GM21737 (cell line): ENCODE measurements around the gene GCSAML.

Source experiments
- ATAC-seq: cut with Tn5 transposase; IDR thresholded peaks from one replicate; pipeline ENCODE4 v1.9.1; 2021; ENCODE audit warnings: mild to moderate bottlenecking, moderate library complexity; ENCODE audit not compliant: unreplicated experiment

The GCSAML gene

DNA sequence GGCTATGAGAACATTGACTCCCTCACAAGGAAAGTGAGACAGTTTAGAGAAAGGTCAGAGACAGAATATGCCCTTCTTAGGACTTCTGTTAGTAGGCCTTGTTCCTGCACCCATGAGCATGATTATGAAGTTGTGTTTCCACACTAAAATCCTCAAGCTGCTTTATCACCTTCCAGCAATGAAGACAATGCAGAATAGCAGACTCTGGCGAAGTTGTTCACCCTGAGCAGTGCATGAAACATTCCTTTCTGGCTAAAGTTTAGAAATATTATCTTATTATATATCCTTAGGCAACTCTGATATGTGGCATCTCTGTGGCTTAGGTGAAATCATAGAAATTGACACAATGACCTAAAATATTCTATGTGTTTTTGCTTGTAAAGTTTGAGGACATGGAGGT is 25.3 kb downstream of the GCSAML start:
- no peak for ATAC-seq

DNA sequence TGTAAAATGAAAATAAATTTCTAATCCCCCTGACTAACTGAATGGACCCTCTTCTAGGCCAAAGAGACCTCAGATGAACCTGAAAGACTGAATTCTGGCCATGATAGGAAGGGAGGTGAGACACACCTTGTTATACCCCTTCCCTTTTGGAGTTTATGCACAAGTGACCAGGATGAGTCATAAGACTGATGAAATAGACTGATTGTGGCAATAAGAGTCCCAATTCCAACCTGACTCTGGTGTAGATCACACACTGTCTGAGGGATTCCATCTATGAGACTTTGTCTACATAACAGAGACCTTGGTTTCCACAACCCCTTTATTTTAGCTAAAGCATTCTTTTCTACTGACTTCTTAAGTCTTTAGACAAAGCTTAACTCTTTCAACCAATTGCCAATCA is 25.7 kb downstream of the GCSAML start:
- no peak for ATAC-seq

DNA sequence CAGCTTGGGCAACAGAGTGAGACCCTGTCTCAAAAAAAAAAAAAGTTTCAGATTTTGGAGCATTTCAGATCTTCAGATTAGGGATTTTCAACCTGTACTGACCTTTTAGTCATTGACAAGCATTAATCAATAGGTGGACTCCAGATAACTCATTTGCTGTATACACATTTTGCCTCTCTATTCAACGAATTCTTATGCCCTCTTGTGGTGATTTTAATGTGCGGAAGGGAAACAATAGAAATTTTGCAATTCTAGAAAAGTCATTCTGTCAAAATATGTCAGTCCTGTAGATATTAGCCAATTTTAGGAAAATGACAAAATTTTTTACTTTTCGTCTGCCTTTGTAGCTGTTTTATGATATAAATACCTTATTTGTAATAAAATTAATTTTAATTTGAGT is 27.6 kb downstream of the GCSAML start:
- ATAC-seq: no peak

DNA sequence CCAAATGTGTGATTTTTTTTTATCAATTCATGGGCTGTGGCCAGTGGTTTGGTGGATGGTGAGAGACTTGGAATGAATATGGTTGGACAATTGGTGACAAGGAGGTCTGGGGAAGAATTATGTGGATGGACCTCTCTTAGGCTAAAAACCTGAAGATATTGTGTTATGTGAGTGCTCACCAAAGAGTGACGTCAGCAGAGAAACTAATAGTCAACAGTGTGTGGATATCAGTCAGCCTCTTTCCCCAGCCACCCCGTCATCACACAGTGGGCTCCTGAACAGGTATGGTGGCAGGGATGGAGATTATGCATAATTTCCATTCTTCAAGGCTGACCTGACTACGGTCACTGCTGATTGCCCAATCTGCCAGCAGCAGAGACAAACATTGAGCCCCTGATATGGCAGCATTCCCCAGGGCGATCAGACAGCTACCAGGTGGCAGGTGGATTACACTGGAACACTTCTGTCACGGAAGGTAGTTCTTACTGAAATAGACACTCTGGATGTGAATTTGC is 30.1 kb downstream of the GCSAML start:
- ATAC-seq: no peak

DNA sequence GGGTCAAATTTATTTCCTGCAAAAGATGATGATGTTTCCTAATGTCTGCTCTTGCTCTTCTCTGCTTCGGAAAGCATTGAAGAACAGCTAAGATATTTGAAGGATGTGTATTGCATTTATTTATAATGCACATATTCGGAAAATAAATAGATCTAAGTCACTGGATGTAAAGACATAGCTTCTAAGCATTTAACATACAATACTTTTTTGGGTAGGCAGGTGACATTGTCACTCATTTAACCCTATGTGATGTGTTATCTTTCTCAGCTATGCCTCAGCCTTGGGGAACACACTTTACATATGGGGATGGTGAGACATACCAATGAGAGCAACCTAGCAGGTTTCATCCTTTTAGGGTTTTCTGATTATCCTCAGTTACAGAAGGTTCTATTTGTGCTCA is 39.1 kb downstream of the GCSAML start, which contains the start of gene OR2G2:
Gene OR2G2 (plus strand): TSS at position 301 of the 400 bp plus-strand sequence. CDS start 0 bp downstream, at position 301.
- ATAC-seq: no peak

DNA sequence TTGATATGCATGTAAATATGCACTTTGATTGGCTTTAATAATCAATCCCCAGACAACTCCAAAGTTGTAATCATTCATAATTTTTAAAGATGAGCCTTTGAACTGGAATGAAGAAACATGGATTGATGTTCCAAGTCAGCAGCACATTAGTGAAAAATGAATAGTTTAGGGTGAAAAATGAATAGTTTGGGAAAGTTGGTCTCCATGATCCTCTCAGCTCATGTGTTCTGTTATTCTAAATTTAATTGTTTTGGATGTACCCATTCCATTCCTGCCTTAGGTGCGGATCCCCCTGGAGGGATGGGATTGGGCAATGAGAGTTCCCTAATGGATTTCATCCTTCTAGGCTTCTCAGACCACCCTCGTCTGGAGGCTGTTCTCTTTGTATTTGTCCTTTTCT is 56.4 kb downstream of the GCSAML start, which contains the start of gene OR2G3:
Gene OR2G3 (plus strand): TSS at position 301 of the 400 bp plus-strand sequence. CDS start 0 bp downstream, at position 301.
- ATAC-seq: no peak

DNA sequence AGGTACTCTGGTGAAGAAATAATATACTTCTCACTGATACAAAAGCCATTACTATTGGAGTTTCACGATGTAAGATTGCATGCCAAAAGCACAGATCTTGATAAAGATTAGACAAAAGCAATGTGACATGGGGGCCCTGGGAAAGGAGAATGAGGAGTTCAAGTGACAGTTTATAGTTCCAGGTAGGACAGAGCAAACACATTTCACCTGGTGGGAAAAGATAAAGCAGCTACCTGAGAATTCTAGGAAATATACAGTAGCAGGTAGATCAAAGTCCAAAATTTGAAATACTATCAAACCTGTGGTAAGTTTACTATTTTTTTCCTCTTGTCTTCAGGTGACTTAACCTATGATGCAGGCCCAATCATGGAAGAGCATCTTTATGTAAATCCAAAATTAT is 64.5 kb downstream of the GCSAML start:
- no peak for ATAC-seq

DNA sequence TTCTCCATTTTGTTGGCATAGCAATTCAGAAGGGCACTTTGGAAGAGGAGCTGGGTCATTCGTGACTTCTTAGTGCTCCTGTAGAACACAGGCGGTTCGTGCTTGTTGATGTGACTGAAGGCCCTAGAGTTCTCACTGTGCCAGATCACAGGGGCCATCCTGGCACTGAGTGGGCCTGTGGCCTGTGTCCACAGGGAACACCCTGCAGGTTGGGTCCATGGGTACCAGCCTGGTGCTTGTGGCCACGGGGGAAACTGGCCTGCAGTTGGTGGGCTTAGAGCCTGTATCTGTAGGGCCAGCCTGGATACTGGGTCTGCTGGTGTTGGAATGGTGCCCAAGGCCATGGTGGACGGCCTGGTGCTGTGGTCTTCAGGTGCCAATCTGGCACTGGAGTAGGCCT is 65.7 kb downstream of the GCSAML start:
- ATAC-seq: no peak
